Nephron (organoid): ENCODE data around the gene RTL10.

ENCODE experiments used
- H3K27ac Mint-ChIP-seq, 3 experiments: 2 replicates each; pipeline ENCODE4 v1.8.0; 2020; ENCODE audit warnings: mixed read lengths in 3 of 3, mild to moderate bottlenecking in 2 of 3, moderate library complexity in 1 of 3
- H3K27me3 Mint-ChIP-seq: 2 replicates; pipeline ENCODE4 v1.8.0; 2021; ENCODE audit warnings: low read depth, mild to moderate bottlenecking, moderate library complexity, mixed read lengths
- H3K36me3 Mint-ChIP-seq: 2 replicates; pipeline ENCODE4 v1.8.0; 2020; ENCODE audit warnings: low read depth, mixed read lengths
- H3K4me1 Mint-ChIP-seq: 2 replicates; pipeline ENCODE4 v1.8.0; 2020; ENCODE audit warnings: mixed read lengths
- H3K4me3 Mint-ChIP-seq, 3 experiments: 2 replicates each; pipeline ENCODE4 v1.8.0; 2020; ENCODE audit warnings: mild to moderate bottlenecking in 3 of 3, mixed read lengths in 3 of 3, moderate library complexity in 2 of 3
- H3K9me3 Mint-ChIP-seq: 2 replicates; pipeline ENCODE4 v1.8.0; 2020; ENCODE audit warnings: mixed read lengths
- TF ChIP-seq, protein P1 (sequence below), 3 experiments: fragments of 200-600 bp; sonication (generic); IDR thresholded peaks; one replicate each; pipeline ENCODE4 v1.5.0; 2021; ENCODE audit warnings: antibody characterized with exemption in 3 of 3; ENCODE audit not compliant: unreplicated experiment in 3 of 3

Gene RTL10

DNA sequence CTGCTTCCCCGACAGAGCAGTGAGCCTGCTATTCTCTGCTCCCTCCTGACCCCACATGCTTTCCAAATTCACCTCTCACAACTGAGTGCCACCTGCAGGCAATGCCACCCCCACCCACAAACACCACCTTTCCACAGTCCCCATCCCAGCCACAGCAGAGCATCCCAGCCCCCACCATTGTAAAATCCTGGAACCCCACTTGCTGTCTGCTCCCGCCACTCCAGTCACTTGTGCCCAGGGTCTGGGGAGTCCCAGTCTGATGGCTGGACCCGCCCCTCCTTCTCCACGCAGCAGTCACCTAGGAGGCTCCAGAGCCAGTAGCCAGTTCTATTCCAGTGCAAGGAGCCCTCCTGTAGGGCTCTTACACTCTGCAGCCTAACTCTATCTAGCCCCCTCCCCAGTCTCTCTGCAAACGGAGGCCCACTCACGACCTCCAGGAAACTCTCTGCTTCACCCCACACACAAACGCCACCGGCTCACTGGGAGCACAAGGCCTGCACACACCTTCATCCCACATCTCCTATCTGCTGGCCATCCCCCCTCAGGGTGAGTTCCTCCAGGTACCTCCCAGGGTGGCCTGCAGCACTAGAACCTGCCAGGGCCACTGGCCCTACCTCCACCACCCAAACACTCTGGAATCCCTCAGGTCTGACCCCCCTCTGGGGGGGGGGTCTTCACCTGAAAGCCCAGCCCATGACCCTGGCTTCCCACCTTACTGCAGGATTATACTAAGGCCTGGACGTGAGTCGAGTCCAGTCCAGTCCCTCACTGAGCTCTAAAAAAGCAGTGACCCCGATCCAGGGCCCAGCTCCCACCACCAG, 1.4 kb downstream of the RTL10 start:
- Mint-ChIP-seq H3K9me3 (no peaks in the 10 kb centered on the region), H3K4me3 (peak overlapping the region; percentile 94 to 98 (median 98)), H3K36me3 (peaks cover 25% of the 10 kb centered on the region), H3K27ac (peak overlapping the region; percentile 92 to 95 (median 93)), H3K4me1 (peaks cover 43% of the 10 kb centered on the region), H3K27me3 (no peaks in the 10 kb centered on the region)
- TF ChIP-seq, protein P1, sequence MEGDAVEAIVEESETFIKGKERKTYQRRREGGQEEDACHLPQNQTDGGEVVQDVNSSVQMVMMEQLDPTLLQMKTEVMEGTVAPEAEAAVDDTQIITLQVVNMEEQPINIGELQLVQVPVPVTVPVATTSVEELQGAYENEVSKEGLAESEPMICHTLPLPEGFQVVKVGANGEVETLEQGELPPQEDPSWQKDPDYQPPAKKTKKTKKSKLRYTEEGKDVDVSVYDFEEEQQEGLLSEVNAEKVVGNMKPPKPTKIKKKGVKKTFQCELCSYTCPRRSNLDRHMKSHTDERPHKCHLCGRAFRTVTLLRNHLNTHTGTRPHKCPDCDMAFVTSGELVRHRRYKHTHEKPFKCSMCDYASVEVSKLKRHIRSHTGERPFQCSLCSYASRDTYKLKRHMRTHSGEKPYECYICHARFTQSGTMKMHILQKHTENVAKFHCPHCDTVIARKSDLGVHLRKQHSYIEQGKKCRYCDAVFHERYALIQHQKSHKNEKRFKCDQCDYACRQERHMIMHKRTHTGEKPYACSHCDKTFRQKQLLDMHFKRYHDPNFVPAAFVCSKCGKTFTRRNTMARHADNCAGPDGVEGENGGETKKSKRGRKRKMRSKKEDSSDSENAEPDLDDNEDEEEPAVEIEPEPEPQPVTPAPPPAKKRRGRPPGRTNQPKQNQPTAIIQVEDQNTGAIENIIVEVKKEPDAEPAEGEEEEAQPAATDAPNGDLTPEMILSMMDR (IDR thresholded peaks at IDR 0.05; ENCODE audit: unreplicated experiment in 3 of 3) = no peak

- Mint-ChIP-seq H3K36me3 (peaks cover 33% of the 10 kb centered on the region), H3K4me3 (peak overlapping the region; percentile 94 to 98 (median 98)), H3K4me1 (peaks cover 43% of the 10 kb centered on the region), H3K27ac (peak overlapping the region; percentile 76 to 95 (median 93)), H3K27me3 (no peaks in the 10 kb centered on the region), H3K9me3 (no peaks in the 10 kb centered on the region)
- TF ChIP-seq, protein P1 (IDR thresholded peaks at IDR 0.05; ENCODE audit: unreplicated experiment in 3 of 3) = no peak
These were observed 2.4 kb downstream of the RTL10 start for GRCh38 chr22:19852177-19852781.

DNA sequence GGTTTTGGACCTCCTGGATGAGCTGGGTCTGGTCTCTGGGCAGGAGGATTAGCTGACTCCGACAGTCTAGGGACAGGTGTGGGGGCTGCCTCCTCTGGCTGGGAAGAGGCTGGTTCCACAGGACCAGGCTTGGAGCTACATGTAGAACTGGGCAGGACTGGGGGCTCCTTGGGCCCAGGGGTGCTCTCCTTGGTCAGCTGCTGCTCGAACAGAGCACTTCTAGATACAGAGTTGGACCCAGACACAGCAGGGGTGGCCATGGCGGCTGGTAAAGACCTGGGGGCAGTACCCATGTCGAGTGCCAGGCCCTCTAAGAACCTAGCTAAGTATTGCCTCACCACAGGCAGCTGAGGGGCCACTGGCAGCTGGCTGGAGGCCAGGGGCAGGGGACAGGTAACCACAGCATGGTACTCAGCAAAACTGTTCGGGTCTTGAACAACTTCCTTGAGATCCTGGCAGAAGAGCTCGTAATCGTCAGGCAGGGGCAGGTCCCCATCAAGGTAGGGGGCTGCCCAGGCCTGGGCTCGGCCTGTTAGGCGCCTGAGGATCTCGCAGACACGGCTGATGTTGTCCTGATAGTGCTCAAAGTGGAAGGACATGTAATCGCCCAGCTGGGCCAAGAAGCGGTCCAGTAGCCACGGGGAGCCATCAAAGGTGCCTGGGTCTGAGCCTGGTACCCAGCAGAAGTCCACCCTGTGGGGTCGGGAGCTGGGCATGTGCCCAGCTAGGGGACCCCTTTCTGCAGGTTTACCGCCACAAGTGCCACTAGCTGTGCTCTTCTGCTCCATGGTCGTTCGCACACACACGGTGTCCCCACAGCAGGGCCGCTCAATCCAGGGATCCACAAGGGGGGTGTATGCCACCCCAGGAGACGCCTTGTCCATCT, 3.1 kb downstream of the RTL10 start:
- peak overlapping the region; percentile 94 to 98 (median 98) for H3K4me3 Mint-ChIP-seq
- H3K27me3 Mint-ChIP-seq = no peaks in the 10 kb centered on the region
- H3K36me3 Mint-ChIP-seq = peaks cover 33% of the 10 kb centered on the region
- no peaks in the 10 kb centered on the region for H3K9me3 Mint-ChIP-seq
- H3K27ac Mint-ChIP-seq = no peak overlapping the region
- TF ChIP-seq, protein P1 (IDR thresholded peaks at IDR 0.05; ENCODE audit: unreplicated experiment in 3 of 3) = no peak
- peaks cover 43% of the 10 kb centered on the region for H3K4me1 Mint-ChIP-seq

- H3K27ac Mint-ChIP-seq = no peak overlapping the region
- H3K9me3 Mint-ChIP-seq = no peaks in the 10 kb centered on the region
- H3K4me3 Mint-ChIP-seq = peak overlapping the region in 2 of 3 experiments; percentile 23 to 36
- peaks cover 33% of the 10 kb centered on the region for H3K36me3 Mint-ChIP-seq
- TF ChIP-seq, protein P1 (IDR thresholded peaks at IDR 0.05; ENCODE audit: unreplicated experiment in 3 of 3) = no peak
- H3K27me3 Mint-ChIP-seq = no peaks in the 10 kb centered on the region
- H3K4me1 Mint-ChIP-seq = peaks cover 38% of the 10 kb centered on the region
These were observed 3.9 kb downstream of the RTL10 start for GRCh38 chr22:19850763-19851109.

GRCh38 chr22:19849835-19850762, 4.6 kb downstream of the RTL10 start:
- TF ChIP-seq, protein P1 (IDR thresholded peaks at IDR 0.05; ENCODE audit: unreplicated experiment in 3 of 3) = no peak

More at GRCh38 chr22:19849835-19850762, 4.6 kb downstream of the RTL10 start:
- Mint-ChIP-seq H3K4me1 (peaks cover 37% of the 10 kb centered on the region), H3K27me3 (no peaks in the 10 kb centered on the region), H3K36me3 (peaks cover 33% of the 10 kb centered on the region), H3K4me3 (peak overlapping the region; percentile 23 to 73 (median 57)), H3K9me3 (no peaks in the 10 kb centered on the region), H3K27ac (peak overlapping the region; percentile 68 to 83 (median 74))
